Ovary (tissue), 9 donors: ENCODE measurements around the gene CD8B. TPM values are rescaled to one million over a fixed set of nuclear protein-coding genes. Genes with fewer than 3 reads are reported as not detected.

Experiments
- DNase-seq, 5 donors: peaks; one replicate each; pipeline ENCODE4 v3.0.0-alpha.2; 2019 to 2020
- H3K27ac ChIP-seq, 2 donors: fragments of 200-600 bp; one replicate each; pipeline versions ENCODE4 v1.5.1 to v1.8.0; 2019 to 2022
- H3K27me3 ChIP-seq: fragments of 200-600 bp; one replicate; pipeline ENCODE4 v1.8.0; 2022
- H3K36me3 ChIP-seq: fragments of 200-600 bp; sonication (generic); one replicate; pipeline ENCODE4 v1.5.1; 2019
- H3K4me1 ChIP-seq: one replicate; pipeline ENCODE4 v1.8.1; 2013; ENCODE audit warnings: mild to moderate bottlenecking, moderate library complexity; ENCODE audit not compliant: insufficient read depth
- H3K4me3 ChIP-seq: fragments of 200-600 bp; sonication (generic); one replicate; pipeline ENCODE4 v1.5.1; 2017
- H3K9me3 ChIP-seq, 2 donors: fragments of 200-600 bp in 1 of 2; sonication (generic) in 1 of 2; one replicate each; pipeline versions ENCODE4 v1.5.1 to v1.8.1; 2013 to 2019; ENCODE audit warnings: mild to moderate bottlenecking in 1 of 2, moderate library complexity in 1 of 2
- EP300 ChIP-seq: sonication (generic); formaldehyde crosslinking; IDR thresholded peaks from one replicate; pipeline ENCODE4 v1.6.1; 2017; ENCODE audit warnings: antibody characterized with exemption
- POLR2A ChIP-seq: fragments of 450-650 bp; IDR thresholded peaks from one replicate; pipeline ENCODE4 v1.6.1; 2017; ENCODE audit warnings: antibody characterized with exemption, mild to moderate bottlenecking, moderate library complexity
- WGBS, 3 donors: extraction: QIAGEN DNeasy Blood & Tissue Kit in 1 of 3; methylation state at CpG; one replicate each; pipeline versions ENCODE4 v1.1.5 to v1.1.7; 2013 to 2017; 5-methylcytosine and 5-hydroxymethylcytosine counted together
- intact Hi-C, 4 donors: fragments of 100-400 bp; cut with DNase I; formaldehyde crosslinking; loops; one replicate each; pipeline versions ENCODE4 v1.11.0 to v1.15.1; 2022 to 2023
- polyA plus RNA-seq, 2 donors: library from polyadenylated mRNA; stranded (reverse); fragments of 200-250 nt in 1 of 2; fragments of 350-450 nt in 1 of 2; fragmentation: Illumina TruSeq in 1 of 2; extraction: RNeasy Lipid Tissue Mini Kit (QIAGEN cat#74804) in 1 of 2; gene quantifications; one replicate each; pipeline ENCODE4 v1.2.3, GENCODE V29; 2013 to 2014
- total RNA-seq, 7 donors: library from RNA; depleted of rRNA in 2 of 7; stranded (reverse); fragments of >200 nt in 2 of 7; fragmentation: NEBNext Ultra II Directional in 3 of 7; extraction: Animal tissue kit (Norgen Biotek cat#: 25700) in 3 of 7; gene quantifications; one replicate each; pipeline versions ENCODE4 v1.1.0 to v1.2.4, GENCODE V29; 2016 to 2023
- TF ChIP-seq, protein P1 (sequence below), 3 donors: fragments of 450-650 bp in 2 of 3; fragments of 200-600 bp in 1 of 3; IDR thresholded peaks; one replicate each; pipeline versions ENCODE4 v1.5.1 to v1.8.0; 2016 to 2022; ENCODE audit warnings: antibody characterized with exemption in 3 of 3, mild to moderate bottlenecking in 1 of 3
- donor health status: DM: no; HTN: no; CAD: no; lungs with moderate emphysema.
- donor health status: DM: no; HTN: no; CAD: no.
- donor health status: Bipolar disorder and iron deficiency.
- donor health status: DM: yes; HTN: yes; CAD: no.
- donor health status: DM: no; HTN: no; CAD: no.
- donor health status: DM: yes; HTN: yes; CAD: no.

CD8B gene
- total and polyA plus RNA-seq, 9 donors: 0.22 to 3.2 (median 0.50) TPM; not detected in 1

DNA sequence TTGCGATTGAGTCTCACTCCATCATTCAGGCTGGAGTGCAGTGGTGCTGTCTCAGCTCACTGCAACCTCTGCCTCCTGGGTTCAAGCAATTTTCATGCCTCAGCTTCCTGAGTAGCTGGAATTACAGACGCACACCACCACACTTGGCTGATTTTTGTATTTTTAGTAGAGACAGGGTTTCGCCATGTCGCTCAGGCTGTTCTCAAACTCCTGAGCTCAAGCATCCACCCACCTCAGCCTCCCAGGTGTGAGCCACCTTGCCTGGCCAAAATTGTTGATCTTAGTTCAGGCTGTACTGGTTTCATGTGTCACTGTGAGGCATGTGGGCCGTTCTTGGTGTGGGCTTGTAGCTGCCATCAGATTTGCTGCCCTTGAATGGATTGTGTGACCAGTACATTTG is 89.1 kb downstream of the CD8B start:
- DNase-seq: no peak
- Histone ChIP-seq H3K27me3 (no peaks in the 10 kb centered on the region), H3K4me3 (no peak overlapping the region), H3K4me1 (no peaks in the 10 kb centered on the region), H3K36me3 (no peaks in the 10 kb centered on the region), H3K27ac (no peak overlapping the region), H3K9me3 (no peaks in the 10 kb centered on the region)
- intact Hi-C loops: no loop called here
- TF ChIP-seq, protein P1, sequence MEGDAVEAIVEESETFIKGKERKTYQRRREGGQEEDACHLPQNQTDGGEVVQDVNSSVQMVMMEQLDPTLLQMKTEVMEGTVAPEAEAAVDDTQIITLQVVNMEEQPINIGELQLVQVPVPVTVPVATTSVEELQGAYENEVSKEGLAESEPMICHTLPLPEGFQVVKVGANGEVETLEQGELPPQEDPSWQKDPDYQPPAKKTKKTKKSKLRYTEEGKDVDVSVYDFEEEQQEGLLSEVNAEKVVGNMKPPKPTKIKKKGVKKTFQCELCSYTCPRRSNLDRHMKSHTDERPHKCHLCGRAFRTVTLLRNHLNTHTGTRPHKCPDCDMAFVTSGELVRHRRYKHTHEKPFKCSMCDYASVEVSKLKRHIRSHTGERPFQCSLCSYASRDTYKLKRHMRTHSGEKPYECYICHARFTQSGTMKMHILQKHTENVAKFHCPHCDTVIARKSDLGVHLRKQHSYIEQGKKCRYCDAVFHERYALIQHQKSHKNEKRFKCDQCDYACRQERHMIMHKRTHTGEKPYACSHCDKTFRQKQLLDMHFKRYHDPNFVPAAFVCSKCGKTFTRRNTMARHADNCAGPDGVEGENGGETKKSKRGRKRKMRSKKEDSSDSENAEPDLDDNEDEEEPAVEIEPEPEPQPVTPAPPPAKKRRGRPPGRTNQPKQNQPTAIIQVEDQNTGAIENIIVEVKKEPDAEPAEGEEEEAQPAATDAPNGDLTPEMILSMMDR (IDR thresholded peaks at IDR 0.05): no peak
- TF ChIP-seq POLR2A (no peak), EP300 (no peak)
- WGBS, 3 donors: 69 to 82% (median 77%) methylated on average over 5 of the region's 5 CpGs

DNA sequence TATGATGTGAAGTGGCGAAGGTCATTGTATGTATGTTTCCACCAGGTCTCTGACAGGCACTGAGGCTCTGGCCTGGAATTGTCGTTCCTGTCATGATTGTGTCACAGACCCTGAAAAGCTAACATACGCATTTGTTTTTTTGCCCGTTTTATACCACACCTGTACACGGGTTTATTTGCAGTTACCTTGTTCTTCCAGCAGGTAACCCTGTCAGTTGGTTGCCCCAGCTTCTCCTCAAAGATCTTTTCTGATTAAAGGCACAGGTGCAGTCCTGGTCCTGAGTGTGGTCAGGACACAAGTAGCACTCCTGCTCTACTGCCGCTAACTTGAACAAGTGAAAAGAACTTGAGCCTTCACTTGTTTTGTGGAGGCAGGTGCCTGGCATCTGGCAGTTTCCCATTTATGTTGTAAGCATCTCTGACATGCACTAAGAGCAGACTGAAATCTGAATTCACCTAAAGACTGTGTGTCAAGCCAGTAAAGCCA is 90.8 kb downstream of the CD8B start:
- Histone ChIP-seq H3K36me3 (no peaks in the 10 kb centered on the region), H3K4me3 (no peak overlapping the region), H3K27ac (no peak overlapping the region), H3K9me3 (no peaks in the 10 kb centered on the region), H3K27me3 (no peaks in the 10 kb centered on the region), H3K4me1 (no peaks in the 10 kb centered on the region)
- 90 to 95% (median 90%) methylated on average over 6 of the region's 6 CpGs for WGBS, 3 donors
- DNase-seq: no peak
- intact Hi-C loops: no loop called here
- TF ChIP-seq, protein P1 (IDR thresholded peaks at IDR 0.05): no peak
- TF ChIP-seq EP300 (no peak), POLR2A (no peak)

DNA sequence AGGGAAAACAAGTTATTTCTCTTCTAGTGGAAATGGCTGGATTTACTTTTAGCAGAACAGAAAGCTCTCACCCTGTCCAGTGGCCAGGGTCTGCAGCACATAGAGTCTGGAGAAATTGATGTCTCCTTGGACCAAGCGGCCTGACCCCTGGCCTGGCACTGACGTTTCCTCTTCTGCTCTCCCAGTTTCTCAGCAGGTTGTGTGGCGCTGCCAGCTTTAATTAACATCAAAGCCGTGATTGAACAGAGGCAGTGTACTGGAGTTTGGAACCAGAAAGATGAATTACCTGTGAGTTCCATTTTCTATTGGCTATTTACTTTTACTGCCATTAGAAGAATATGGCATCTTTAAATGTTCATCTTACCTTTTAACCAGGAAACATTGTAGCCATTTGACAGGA is 91.8 kb downstream of the CD8B start:
- no peaks in the 10 kb centered on the region for H3K4me1 ChIP-seq
- TF ChIP-seq EP300 (no peak), POLR2A (no peak)
- TF ChIP-seq, protein P1 (IDR thresholded peaks at IDR 0.05): no peak
- DNase-seq: no peak
- H3K9me3 ChIP-seq: no peaks in the 10 kb centered on the region
- H3K4me3 ChIP-seq: no peak overlapping the region
- WGBS, 3 donors: 78 to 92% (median 84%) methylated on average over 4 of the region's 4 CpGs
- H3K27ac ChIP-seq: no peak overlapping the region
- intact Hi-C loops: no loop called here
- H3K36me3 ChIP-seq: no peaks in the 10 kb centered on the region
- no peaks in the 10 kb centered on the region for H3K27me3 ChIP-seq

DNA sequence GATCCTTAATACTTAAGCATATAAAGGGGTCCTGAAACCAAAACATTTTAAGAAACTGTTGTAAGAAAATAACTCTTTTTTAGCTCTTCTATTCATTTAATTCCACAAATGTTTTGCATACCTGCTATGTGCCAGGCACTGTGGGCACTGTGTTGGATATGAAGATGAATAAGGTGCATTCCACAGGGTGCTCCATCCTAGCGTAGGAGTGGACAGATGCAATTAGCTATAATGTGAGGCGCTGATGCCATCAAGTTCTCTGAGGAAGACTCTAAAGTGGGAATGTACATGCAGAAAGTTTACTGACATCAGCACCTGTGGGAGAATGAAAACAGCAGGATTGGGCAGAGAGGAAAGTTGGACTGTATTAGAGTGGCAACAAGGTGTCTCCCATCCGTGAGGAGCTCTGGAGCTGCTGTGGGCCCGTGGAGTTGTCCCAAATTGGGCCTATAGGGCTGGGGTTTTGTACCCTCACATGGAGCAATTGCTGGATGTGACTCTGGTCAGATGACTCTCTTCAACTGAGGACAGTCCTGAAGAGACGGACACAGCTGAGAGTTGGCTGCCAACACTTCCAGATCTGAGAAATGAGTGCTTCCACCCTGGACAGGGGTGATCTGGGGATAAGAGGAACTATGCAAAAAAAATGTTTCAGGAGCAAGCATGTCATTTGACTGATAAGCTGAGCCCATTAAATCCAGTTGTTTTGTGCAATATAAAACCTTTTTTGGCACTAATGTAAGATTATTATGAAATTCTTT is 93.3 kb downstream of the CD8B start:
- Histone ChIP-seq H3K27me3 (no peaks in the 10 kb centered on the region), H3K4me1 (no peaks in the 10 kb centered on the region), H3K4me3 (no peak overlapping the region), H3K36me3 (no peaks in the 10 kb centered on the region), H3K9me3 (no peaks in the 10 kb centered on the region), H3K27ac (no peak overlapping the region)
- no peak for DNase-seq
- 75 to 90% (median 80%) methylated on average over 5 of the region's 5 CpGs for WGBS, 3 donors
- intact Hi-C loops: no loop called here
- TF ChIP-seq POLR2A: no peak

Other genes starting within 250 kb of the CD8B start
- 10 to 100 TPM; 24.9 to 38.4 (median 32.4) TPM for gene RNF103, start 238.0 kb downstream of the CD8B start, total RNA-seq
- 10 to 100 TPM; 24.1 to 55.2 TPM for gene RNF103, start 238.0 kb downstream of the CD8B start, polyA plus RNA-seq
- gene RMND5A, start 141.6 kb downstream of the CD8B start, total RNA-seq: 10 to 100 TPM; 22.9 to 31.1 (median 26.4) TPM
- gene RMND5A, start 141.6 kb downstream of the CD8B start, polyA plus RNA-seq: 10 to 100 TPM; 11.2 to 27.2 TPM
- 1 to 10 TPM in 4 of 7 donors, under 1 TPM in 3; 0.53 to 2.1 (median 1.1) TPM for gene CD8A, start 71.0 kb downstream of the CD8B start, total RNA-seq
- gene CD8A, start 71.0 kb downstream of the CD8B start, polyA plus RNA-seq: 10 to 100 TPM in 1 of 2 donors, 1 to 10 TPM in 1; 1.1 to 10.0 TPM
- gene RGPD1, start 80.2 kb upstream of the CD8B start, total RNA-seq: 1 to 10 TPM in 4 of 7 donors, not detected in 3; 1.0 to 2.3 (median 1.6) TPM
- gene RGPD1, start 80.2 kb upstream of the CD8B start, polyA plus RNA-seq: under 1 TPM; 0.23 to 0.67 TPM
- 1 to 10 TPM; 1.6 to 4.4 (median 2.4) TPM for gene PLGLB1, start 160.0 kb upstream of the CD8B start, total RNA-seq
- 1 to 10 TPM; 1.3 to 2.7 TPM for gene PLGLB1, start 160.0 kb upstream of the CD8B start, polyA plus RNA-seq